IPS DF 4.7 (cell line): ENCODE results near the gene HMCN1.

ENCODE experiments used
- DNase-seq: peaks from one replicate; pipeline ENCODE4 v3.0.0-alpha.2; 2013; ENCODE audit warnings: low spot score; ENCODE audit errors: extremely low read depth

The HMCN1 gene

DNA sequence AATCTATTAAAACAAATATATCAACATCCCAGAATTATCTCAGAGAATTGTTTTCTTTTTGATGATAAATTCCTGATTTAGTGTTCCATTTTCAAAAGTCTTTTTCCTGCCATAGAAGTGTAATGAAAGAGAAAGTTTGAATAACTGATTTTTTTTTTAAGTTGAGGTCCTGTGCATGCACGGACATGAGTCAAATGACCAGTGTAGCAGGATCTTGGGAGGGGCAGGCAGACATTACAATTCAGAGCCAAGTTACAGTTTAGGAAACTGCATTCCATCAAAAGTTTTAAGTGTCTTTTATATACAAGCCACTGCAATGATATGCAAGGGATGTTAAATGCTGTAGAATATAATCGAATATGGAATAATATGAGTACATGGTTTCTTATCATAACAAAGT lies 227.5 kb downstream of the HMCN1 start:
- no peak for DNase-seq

- DNase-seq, result no peak
Measured at GRCh38 chr1:185964946-185965345, 230.8 kb downstream of the HMCN1 start.

DNA sequence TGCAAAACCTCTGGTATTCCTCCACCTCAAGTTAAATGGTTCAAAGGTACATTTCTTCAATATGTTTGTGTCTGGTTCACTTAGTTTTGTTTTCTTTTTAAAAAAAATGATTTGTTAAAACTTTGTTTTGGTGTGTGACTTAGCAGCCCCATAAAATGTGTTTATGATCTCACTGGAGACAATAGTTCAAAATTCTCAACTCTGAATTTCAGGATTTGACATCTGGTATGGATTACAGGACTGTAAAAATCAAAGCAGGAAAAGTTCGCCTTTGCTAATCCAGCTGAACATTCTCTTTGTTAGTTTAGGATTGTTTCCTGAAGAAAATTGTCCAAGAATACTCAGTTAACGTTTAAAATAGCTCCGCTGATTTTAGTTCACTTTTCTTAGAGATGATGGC lies 231.7 kb downstream of the HMCN1 start:
- DNase-seq, result no peak

DNA sequence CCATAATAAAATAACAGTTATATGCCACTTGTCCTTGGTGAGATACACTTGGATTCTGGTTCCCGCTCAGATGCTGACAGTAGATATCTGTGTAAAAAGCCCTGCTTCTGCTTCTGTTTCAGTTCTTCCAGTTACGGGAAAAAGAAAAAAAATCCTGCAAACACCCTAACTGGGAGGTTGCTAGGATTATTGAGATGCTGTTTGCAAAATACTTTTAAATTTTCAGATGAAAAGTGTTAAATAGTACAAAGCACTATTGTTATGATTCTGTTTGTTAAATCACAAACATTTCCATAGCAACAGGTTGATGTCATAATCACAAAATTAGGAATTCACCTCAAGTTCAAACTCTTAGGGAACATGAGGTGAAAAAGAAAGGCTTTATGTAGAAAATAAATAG lies 232.3 kb downstream of the HMCN1 start:
- no peak for DNase-seq

DNA sequence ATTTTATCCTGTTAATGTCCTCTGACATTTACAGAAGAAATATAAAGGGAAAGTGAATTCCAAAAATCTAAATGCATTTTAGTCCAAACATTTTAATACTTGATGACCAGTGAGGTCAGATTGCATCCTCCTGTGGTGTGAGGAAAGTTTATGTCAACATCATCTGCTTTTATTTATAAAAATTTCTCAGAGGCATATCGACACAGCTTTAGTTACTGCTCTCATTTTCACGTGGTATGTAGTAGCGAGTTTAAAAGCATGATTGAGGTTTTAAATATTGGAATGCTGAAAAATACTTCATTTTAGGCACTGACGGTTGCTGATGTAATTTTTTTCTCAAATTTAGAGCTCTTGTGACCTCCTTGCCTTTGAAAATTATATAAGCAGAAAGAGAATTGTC lies 234.8 kb downstream of the HMCN1 start:
- DNase-seq, result no peak

DNA sequence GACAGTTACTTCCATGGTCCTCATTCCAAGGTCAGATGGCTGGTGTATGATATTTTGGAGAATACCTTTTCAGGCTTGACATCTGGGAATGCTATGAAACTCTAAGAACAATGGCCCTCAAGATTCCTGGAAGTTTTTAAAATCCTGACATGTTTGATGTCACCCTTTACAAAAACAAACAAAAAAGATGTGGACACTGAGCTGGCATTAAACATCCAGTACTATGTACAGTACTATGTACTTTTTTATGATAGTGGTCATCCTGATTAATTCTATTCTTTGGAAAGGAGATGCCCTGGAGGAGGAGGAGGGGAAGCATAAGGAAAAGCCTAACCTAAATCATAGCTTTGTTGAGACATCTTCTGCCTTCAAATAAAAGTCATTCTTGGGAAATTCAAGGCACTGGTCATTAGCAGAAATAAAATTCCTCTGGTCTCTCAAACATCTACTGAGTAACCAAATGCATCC lies 235.4 kb downstream of the HMCN1 start:
- no peak for DNase-seq

- DNase-seq, result no peak
Measured at GRCh38 chr1:185971688-185972087, 237.5 kb downstream of the HMCN1 start.

DNA sequence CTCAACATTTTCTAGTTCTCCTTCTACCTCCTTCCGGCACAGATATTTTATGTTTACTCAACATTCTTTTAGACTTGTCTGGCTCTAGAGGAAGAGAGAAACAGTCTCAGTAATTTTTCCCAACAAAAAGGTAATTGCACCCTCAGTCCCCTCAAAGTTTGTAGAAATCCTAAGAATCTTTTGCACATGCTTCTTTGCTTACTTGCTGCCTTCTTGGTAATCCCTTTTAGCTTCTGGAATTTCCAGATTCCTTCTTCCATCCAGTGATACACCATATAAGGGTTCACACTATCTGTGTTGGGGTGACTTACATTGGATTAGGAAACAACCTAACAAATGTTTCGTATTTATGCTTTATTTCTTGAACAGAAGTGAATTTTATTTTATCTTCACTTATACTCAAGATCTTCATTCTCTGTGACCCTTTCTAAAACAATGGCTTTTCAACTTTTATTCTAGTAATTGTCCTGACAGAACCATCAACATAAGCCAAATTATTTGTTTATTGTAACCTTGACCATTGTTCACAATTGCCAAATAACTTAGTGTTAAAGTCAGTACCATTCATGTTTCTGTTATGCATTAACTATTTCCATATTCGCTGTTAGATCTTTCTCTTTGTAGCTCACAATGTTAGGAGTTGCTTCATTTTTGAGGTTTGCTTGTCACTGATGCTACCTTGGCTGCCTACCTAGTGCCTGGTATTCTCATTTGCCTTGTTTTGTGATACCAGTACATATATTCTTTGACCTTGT lies 238.1 kb downstream of the HMCN1 start:
- DNase-seq, result no peak

GRCh38 chr1:185973645-185974044 lies 239.5 kb downstream of the HMCN1 start:
- no peak for DNase-seq

DNA sequence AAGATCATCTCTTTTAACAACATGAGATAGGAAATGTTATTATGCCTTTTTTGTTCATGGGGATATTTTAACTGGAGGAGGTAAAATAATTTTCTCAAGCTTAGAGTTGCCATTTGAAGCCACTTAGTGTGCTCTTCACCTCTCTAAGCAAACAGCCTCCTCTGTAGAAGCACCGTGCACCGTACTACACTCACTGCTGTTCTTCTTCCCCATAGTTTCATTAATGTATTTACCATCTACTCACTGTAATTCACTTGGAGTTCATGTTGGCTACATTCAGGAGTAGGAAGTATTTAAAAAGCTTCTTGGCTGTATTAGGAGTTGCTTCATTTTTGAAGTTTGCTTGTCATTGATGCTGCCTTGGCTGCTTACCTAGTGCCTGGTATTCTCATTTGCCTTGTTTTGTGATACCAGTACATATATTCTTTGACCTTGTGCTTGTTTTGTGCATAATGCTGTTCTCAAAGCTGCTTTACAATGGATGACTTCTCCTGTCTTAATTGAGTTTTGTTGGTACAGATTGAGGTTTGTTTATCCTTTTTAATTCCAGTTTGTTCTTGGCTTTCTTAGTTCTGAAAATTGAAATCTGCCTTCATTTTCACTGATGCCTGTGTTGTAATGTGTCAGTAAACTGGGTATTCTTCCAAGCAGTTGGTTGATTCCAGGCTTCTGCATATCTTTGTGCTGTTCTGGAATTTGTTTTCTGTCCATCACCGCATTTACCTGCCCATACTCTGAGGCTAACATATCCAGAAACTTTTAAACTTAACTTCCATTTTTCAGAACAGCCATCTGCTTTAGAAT lies 240.4 kb downstream of the HMCN1 start:
- DNase-seq, result no peak

DNA sequence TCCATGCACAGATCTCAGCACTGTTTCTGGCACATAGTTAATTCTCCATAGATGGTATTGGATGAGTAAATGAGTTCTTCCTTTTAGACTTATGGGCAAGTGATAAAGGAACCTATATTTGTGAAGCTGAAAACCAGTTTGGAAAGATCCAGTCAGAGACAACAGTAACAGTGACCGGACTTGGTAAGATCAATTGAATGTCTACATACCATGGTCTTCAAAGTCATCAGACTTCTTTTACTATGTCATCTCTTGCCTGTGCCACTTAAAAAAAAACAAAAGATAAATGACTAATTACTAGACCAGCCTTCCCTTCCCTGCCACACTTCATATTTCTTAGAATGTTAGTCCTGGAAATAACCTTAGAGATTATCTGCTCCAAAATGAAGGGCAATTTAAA lies 246.7 kb downstream of the HMCN1 start:
- no peak for DNase-seq

- no peak for DNase-seq
Measured at GRCh38 chr1:185984113-185984836, 250.1 kb downstream of the HMCN1 start.

DNA sequence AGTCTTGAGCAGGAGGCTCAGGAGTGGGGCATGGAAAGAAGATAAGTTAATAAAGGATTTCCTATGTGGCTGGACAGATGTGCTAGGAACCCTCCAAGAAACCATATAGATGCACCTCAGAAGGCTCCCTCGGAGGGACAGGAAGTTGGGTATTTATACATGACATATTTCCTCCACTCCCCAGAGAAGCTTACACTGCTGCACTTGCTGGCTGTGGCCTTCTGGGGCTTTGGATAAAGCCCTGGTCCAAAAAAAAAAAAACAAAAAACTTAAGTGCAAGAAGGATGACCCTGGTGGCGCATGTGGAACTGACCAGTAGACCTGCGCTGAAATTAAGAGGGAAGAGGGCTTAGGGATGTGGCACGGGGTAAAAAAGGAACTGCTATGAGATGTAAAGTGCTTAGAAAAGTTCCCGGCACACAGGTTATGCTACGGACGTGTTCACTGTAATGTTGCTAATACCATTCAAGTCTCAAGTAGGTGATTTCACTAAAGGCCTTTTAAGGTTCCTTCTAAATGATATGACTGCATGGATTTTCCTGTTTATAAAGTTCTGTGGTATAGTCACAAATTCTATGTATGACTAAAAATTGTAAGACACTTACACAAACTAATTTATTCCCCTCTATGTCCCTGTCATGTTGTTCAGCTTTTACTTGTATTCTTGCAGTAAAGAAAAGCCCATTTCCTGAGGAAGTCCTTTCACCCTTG lies 253.6 kb downstream of the HMCN1 start:
- no peak for DNase-seq

- DNase-seq, result no peak
Measured at GRCh38 chr1:185990565-185990964, 256.4 kb downstream of the HMCN1 start.

- DNase-seq, result no peak
Measured at GRCh38 chr1:185991266-185991665, 257.1 kb downstream of the HMCN1 start.

GRCh38 chr1:185996211-185996610 lies 262.0 kb downstream of the HMCN1 start:
- no peak for DNase-seq

- DNase-seq, result no peak
Measured at GRCh38 chr1:185998391-185998790, 264.2 kb downstream of the HMCN1 start.

DNA sequence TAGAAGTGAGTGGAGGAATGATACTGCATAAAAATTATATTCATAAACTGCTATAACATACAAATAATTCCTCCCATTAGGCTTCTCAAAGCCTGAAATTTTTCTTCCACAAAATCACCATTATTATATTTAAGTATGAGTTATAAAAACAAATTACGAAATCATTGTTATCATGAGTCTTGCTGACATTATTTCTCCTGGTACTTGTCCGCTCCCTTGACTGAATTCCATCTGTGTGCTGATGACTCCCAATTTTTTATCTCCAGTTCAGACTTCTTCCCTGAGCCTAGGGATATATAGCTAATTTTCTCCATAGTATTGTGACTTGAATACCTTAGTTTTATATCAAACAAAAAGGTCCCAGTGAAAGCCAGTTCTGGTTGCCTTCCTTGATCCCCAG lies 268.2 kb downstream of the HMCN1 start:
- DNase-seq, result no peak

GRCh38 chr1:186009039-186009737 lies 275.0 kb downstream of the HMCN1 start:
- no peak for DNase-seq

- no peak for DNase-seq
Measured at GRCh38 chr1:186014370-186015037, 280.3 kb downstream of the HMCN1 start.
